ENCODE measurements around the gene ADARB2.
A peak's percentile ranks its signal among the peaks of the same experiment; 100 is the strongest.

ADARB2 gene

GRCh38 chr10:1233031-1233430 is 504.3 kb downstream of the ADARB2 start:
- Histone ChIP-seq H2BK5ac (ENCODE audit: low read length) (no peak overlapping the region), H3K14ac (ENCODE audit: low read length) (no peak overlapping the region), H2BK15ac (ENCODE audit: low read length) (no peak overlapping the region), H3K36me3 (replicated peaks in 1 of 2; ENCODE audit: control insufficient read depth in 2 of 2, insufficient read depth in 2 of 2, low read length in 2 of 2) (no peaks in the 10 kb centered on the region), H3K79me1 (ENCODE audit: low read depth, low read length) (peaks cover 2% of the 10 kb centered on the region), H2AFZ (ENCODE audit: low read length) (no peak overlapping the region), H3K4me1 (ENCODE audit: control insufficient read depth in 2 of 2, insufficient read depth in 1 of 2, low read depth in 1 of 2, low read length in 2 of 2) (peaks cover 0 to 6% of the 10 kb centered on the region in 2 donors), H3K9me3 (replicated peaks in 1 of 2; ENCODE audit: control insufficient read depth in 2 of 2, insufficient read depth in 1 of 2, low read depth in 1 of 2, low read length in 2 of 2) (peaks cover 0 to 8% of the 10 kb centered on the region in 2 donors), H3K23ac (ENCODE audit: low read depth, low read length, poor library complexity) (no peak overlapping the region), H3K18ac (ENCODE audit: low read length) (no peak overlapping the region), H4K8ac (ENCODE audit: low read depth, low read length) (no peak overlapping the region), H2AK5ac (ENCODE audit: low read depth, low read length) (no peak overlapping the region), H2BK12ac (ENCODE audit: low read length) (no peak overlapping the region), H3K4me3 (ENCODE audit: low read length in 2 of 2) (no peak overlapping the region), H3K27ac (replicated peaks; ENCODE audit: low read length) (no peak overlapping the region), H2BK120ac (ENCODE audit: low read depth, low read length) (no peak overlapping the region), H3K4me2 (ENCODE audit: insufficient read depth, low read length, poor library complexity, severe bottlenecking) (no peak overlapping the region), H3K4ac (ENCODE audit: low read length) (no peak overlapping the region), H3K27me3 (ENCODE audit: control insufficient read depth in 3 of 3, insufficient read depth in 3 of 3, low read depth in 1 of 3, low read length in 3 of 3) (peaks cover 0 to 30% (median 3%) of the 10 kb centered on the region in 3 experiments), H4K91ac (ENCODE audit: low read depth, low read length, poor library complexity) (no peak overlapping the region), H3K9ac (ENCODE audit: low read depth, low read length, poor library complexity) (no peak overlapping the region)
- DNase-seq (ENCODE audit: low spot score) = no peak
- no CpG with 5 or more reads among the region's 9 CpGs for WGBS, 2 donors (ENCODE audit: extremely low coverage in 2 of 2, insufficient read length in 2 of 2, insufficient replicate concordance in 1 of 2)

DNA sequence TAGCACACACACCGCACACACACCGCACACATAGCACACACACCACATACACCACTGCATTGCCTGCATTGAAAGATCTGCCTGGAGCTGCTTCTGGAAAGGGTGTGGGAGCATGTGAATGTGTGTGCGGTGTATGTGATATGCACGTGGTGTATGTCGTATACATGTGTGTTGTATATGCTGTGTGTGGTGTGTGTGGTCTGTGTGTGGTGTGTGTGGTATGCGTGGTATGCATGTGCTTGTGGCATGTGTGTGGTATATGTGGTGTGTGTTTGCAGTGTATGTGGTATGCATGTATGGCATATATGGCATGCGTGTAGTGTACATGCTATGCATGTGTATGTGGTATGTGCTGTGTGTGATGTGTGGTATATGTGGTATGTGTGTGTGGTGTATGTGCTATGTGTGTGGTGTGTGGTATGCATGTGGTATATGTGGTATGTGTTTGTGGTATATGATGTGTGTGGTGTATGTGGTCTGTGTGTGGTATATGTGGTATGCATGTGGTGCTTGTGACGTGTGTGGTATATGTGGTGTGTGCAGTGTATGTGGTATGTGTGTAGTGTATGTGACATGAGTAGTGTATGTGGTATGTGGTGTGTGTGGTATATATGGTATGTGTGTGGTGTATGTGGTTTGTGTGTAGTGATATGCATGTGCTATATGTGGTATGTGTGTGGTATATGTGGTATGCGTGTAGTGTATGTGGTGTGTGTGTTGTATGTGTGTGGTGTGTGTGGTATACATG is 505.0 kb downstream of the ADARB2 start:
- H3K79me1 ChIP-seq (ENCODE audit: low read depth, low read length) = peaks cover 2% of the 10 kb centered on the region
- H2AK5ac ChIP-seq (ENCODE audit: low read depth, low read length) = no peak overlapping the region
- 100% methylated on average over 1 of the region's 9 CpGs; no CpG with 5 or more reads in 1 of the 2 donors for WGBS, 2 donors (ENCODE audit: extremely low coverage in 2 of 2, insufficient read length in 2 of 2, insufficient replicate concordance in 1 of 2)
- peak overlapping the region; percentile 46 for H2BK12ac ChIP-seq (ENCODE audit: low read length)
- no peak overlapping the region for H3K4ac ChIP-seq (ENCODE audit: low read length)
- no peak overlapping the region for H2BK5ac ChIP-seq (ENCODE audit: low read length)
- H3K36me3 ChIP-seq (replicated peaks in 1 of 2; ENCODE audit: control insufficient read depth in 2 of 2, insufficient read depth in 2 of 2, low read length in 2 of 2) = no peaks in the 10 kb centered on the region
- peaks cover 0 to 8% of the 10 kb centered on the region in 2 donors for H3K9me3 ChIP-seq (replicated peaks in 1 of 2; ENCODE audit: control insufficient read depth in 2 of 2, insufficient read depth in 1 of 2, low read depth in 1 of 2, low read length in 2 of 2)
- H3K18ac ChIP-seq (ENCODE audit: low read length) = no peak overlapping the region
- no peak overlapping the region for H2AFZ ChIP-seq (ENCODE audit: low read length)
- peak overlapping the region; percentile 72 for H3K14ac ChIP-seq (ENCODE audit: low read length)
- H3K4me1 ChIP-seq (ENCODE audit: control insufficient read depth in 2 of 2, insufficient read depth in 1 of 2, low read depth in 1 of 2, low read length in 2 of 2) = peaks cover 0 to 6% of the 10 kb centered on the region in 2 donors
- peak overlapping the region in 1 of 2 donors; percentile 37 for H3K4me3 ChIP-seq (ENCODE audit: low read length in 2 of 2)
- H3K27ac ChIP-seq (replicated peaks; ENCODE audit: low read length) = no peak overlapping the region
- peak overlapping the region; percentile 14 for H3K23ac ChIP-seq (ENCODE audit: low read depth, low read length, poor library complexity)
- H3K9ac ChIP-seq (ENCODE audit: low read depth, low read length, poor library complexity) = no peak overlapping the region
- H2BK15ac ChIP-seq (ENCODE audit: low read length) = no peak overlapping the region
- peaks cover 0 to 30% (median 3%) of the 10 kb centered on the region in 3 experiments for H3K27me3 ChIP-seq (ENCODE audit: control insufficient read depth in 3 of 3, insufficient read depth in 3 of 3, low read depth in 1 of 3, low read length in 3 of 3)
- DNase-seq (ENCODE audit: low spot score) = no peak
- no peak overlapping the region for H2BK120ac ChIP-seq (ENCODE audit: low read depth, low read length)
- H3K4me2 ChIP-seq (ENCODE audit: insufficient read depth, low read length, poor library complexity, severe bottlenecking) = no peak overlapping the region
- H4K8ac ChIP-seq (ENCODE audit: low read depth, low read length) = peak overlapping the region; percentile 78
- peak overlapping the region; percentile 34 for H4K91ac ChIP-seq (ENCODE audit: low read depth, low read length, poor library complexity)

GRCh38 chr10:1230592-1231275 is 506.6 kb downstream of the ADARB2 start:
- Histone ChIP-seq H2BK15ac (ENCODE audit: low read length) (no peak overlapping the region), H3K4me3 (ENCODE audit: low read length in 2 of 2) (no peak overlapping the region), H3K79me1 (ENCODE audit: low read depth, low read length) (peaks cover 2% of the 10 kb centered on the region), H3K4me2 (ENCODE audit: insufficient read depth, low read length, poor library complexity, severe bottlenecking) (no peak overlapping the region), H2BK12ac (ENCODE audit: low read length) (no peak overlapping the region), H3K4ac (ENCODE audit: low read length) (no peak overlapping the region), H3K23ac (ENCODE audit: low read depth, low read length, poor library complexity) (no peak overlapping the region), H4K91ac (ENCODE audit: low read depth, low read length, poor library complexity) (no peak overlapping the region), H3K9me3 (replicated peaks in 1 of 2; ENCODE audit: control insufficient read depth in 2 of 2, insufficient read depth in 1 of 2, low read depth in 1 of 2, low read length in 2 of 2) (peaks cover 0 to 8% of the 10 kb centered on the region in 2 donors), H2AK5ac (ENCODE audit: low read depth, low read length) (no peak overlapping the region), H4K8ac (ENCODE audit: low read depth, low read length) (no peak overlapping the region), H3K4me1 (ENCODE audit: control insufficient read depth in 2 of 2, insufficient read depth in 1 of 2, low read depth in 1 of 2, low read length in 2 of 2) (peaks cover 0 to 6% of the 10 kb centered on the region in 2 donors), H3K36me3 (replicated peaks in 1 of 2; ENCODE audit: control insufficient read depth in 2 of 2, insufficient read depth in 2 of 2, low read length in 2 of 2) (no peaks in the 10 kb centered on the region), H2BK5ac (ENCODE audit: low read length) (no peak overlapping the region), H3K14ac (ENCODE audit: low read length) (no peak overlapping the region), H2BK120ac (ENCODE audit: low read depth, low read length) (no peak overlapping the region), H3K18ac (ENCODE audit: low read length) (no peak overlapping the region), H3K9ac (ENCODE audit: low read depth, low read length, poor library complexity) (no peak overlapping the region), H3K27me3 (ENCODE audit: control insufficient read depth in 3 of 3, insufficient read depth in 3 of 3, low read depth in 1 of 3, low read length in 3 of 3) (peaks cover 0 to 30% (median 3%) of the 10 kb centered on the region in 3 experiments), H2AFZ (ENCODE audit: low read length) (no peak overlapping the region), H3K27ac (replicated peaks; ENCODE audit: low read length) (no peak overlapping the region)
- DNase-seq (ENCODE audit: low spot score) = no peak
- WGBS, 2 donors (ENCODE audit: extremely low coverage in 2 of 2, insufficient read length in 2 of 2, insufficient replicate concordance in 1 of 2) = no CpG with 5 or more reads among the region's 9 CpGs

DNA sequence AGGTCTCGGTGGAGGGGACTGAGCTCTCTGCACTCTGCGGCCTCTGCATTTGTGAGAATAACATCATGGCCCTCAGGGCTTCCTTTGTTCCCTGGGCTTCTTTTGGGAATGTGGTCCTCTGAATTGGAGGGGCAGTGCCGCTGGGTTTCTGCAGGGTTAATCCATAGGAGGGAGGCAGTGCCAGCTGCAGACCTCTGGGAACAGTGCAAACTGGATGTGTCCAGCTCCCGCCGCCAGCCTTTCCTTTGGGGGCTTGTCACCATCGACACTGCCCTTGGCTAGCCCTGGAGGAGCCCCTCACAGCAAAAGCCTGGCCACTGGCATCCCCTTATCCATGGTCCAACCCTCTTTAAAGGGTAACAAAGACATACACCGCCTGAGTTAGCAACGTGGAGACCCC is 507.2 kb downstream of the ADARB2 start:
- Histone ChIP-seq H3K4me1 (ENCODE audit: control insufficient read depth in 2 of 2, insufficient read depth in 1 of 2, low read depth in 1 of 2, low read length in 2 of 2) (peaks cover 0 to 6% of the 10 kb centered on the region in 2 donors), H4K8ac (ENCODE audit: low read depth, low read length) (no peak overlapping the region), H2BK120ac (ENCODE audit: low read depth, low read length) (no peak overlapping the region), H3K4ac (ENCODE audit: low read length) (no peak overlapping the region), H3K4me3 (ENCODE audit: low read length in 2 of 2) (no peak overlapping the region), H2BK5ac (ENCODE audit: low read length) (no peak overlapping the region), H3K36me3 (replicated peaks in 1 of 2; ENCODE audit: control insufficient read depth in 2 of 2, insufficient read depth in 2 of 2, low read length in 2 of 2) (no peaks in the 10 kb centered on the region), H3K9ac (ENCODE audit: low read depth, low read length, poor library complexity) (no peak overlapping the region), H3K27ac (replicated peaks; ENCODE audit: low read length) (no peak overlapping the region), H3K9me3 (replicated peaks in 1 of 2; ENCODE audit: control insufficient read depth in 2 of 2, insufficient read depth in 1 of 2, low read depth in 1 of 2, low read length in 2 of 2) (peaks cover 0 to 8% of the 10 kb centered on the region in 2 donors), H3K27me3 (ENCODE audit: control insufficient read depth in 3 of 3, insufficient read depth in 3 of 3, low read depth in 1 of 3, low read length in 3 of 3) (peaks cover 0 to 30% (median 3%) of the 10 kb centered on the region in 3 experiments), H2BK12ac (ENCODE audit: low read length) (no peak overlapping the region), H4K91ac (ENCODE audit: low read depth, low read length, poor library complexity) (no peak overlapping the region), H3K18ac (ENCODE audit: low read length) (peak overlapping the region; percentile 55), H2BK15ac (ENCODE audit: low read length) (no peak overlapping the region), H3K14ac (ENCODE audit: low read length) (no peak overlapping the region), H3K79me1 (ENCODE audit: low read depth, low read length) (peaks cover 2% of the 10 kb centered on the region), H2AFZ (ENCODE audit: low read length) (no peak overlapping the region), H2AK5ac (ENCODE audit: low read depth, low read length) (no peak overlapping the region), H3K23ac (ENCODE audit: low read depth, low read length, poor library complexity) (no peak overlapping the region), H3K4me2 (ENCODE audit: insufficient read depth, low read length, poor library complexity, severe bottlenecking) (no peak overlapping the region)
- WGBS, 2 donors (ENCODE audit: extremely low coverage in 2 of 2, insufficient read length in 2 of 2, insufficient replicate concordance in 1 of 2) = no CpG with 5 or more reads among the region's 8 CpGs
- no peak for DNase-seq (ENCODE audit: low spot score)
